Esophagus muscularis mucosa (tissue), 3 donors: ENCODE data around the gene HOOK2.

Source experiments
- POLR2AphosphoS5 ChIP-seq, 2 donors: sonication (generic); formaldehyde crosslinking; IDR thresholded peaks; one replicate each; pipeline ENCODE4 v1.6.1; 2017; ENCODE audit warnings: antibody characterized with exemption in 2 of 2
- TF ChIP-seq, protein P1 (sequence below), 3 experiments: fragments of 200-600 bp in 2 of 3; fragments of 450-650 bp in 1 of 3; sonication (generic) in 2 of 3; IDR thresholded peaks; one replicate each; pipeline ENCODE4 v1.5.1; 2017 to 2019; ENCODE audit warnings: antibody characterized with exemption in 3 of 3, mild to moderate bottlenecking in 2 of 3, moderate library complexity in 1 of 3

GRCh38 chr19:12777217-12778016 is 2.1 kb upstream of the HOOK2 start:
- TF ChIP-seq, protein P1, sequence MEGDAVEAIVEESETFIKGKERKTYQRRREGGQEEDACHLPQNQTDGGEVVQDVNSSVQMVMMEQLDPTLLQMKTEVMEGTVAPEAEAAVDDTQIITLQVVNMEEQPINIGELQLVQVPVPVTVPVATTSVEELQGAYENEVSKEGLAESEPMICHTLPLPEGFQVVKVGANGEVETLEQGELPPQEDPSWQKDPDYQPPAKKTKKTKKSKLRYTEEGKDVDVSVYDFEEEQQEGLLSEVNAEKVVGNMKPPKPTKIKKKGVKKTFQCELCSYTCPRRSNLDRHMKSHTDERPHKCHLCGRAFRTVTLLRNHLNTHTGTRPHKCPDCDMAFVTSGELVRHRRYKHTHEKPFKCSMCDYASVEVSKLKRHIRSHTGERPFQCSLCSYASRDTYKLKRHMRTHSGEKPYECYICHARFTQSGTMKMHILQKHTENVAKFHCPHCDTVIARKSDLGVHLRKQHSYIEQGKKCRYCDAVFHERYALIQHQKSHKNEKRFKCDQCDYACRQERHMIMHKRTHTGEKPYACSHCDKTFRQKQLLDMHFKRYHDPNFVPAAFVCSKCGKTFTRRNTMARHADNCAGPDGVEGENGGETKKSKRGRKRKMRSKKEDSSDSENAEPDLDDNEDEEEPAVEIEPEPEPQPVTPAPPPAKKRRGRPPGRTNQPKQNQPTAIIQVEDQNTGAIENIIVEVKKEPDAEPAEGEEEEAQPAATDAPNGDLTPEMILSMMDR (IDR thresholded peaks at IDR 0.05): peak in 2 of 3 experiments; percentile 98
- peak; percentile 63 to 84 for TF ChIP-seq POLR2AphosphoS5 (IDR thresholded peaks at IDR 0.05)
